Ecto neural progenitor cell (in vitro differentiated cells): Measurements from ENCODE around the gene RBM19.
A peak's percentile ranks its signal among the peaks of the same experiment; 100 is the strongest.

Source experiments
- DNase-seq: peaks from one replicate; pipeline ENCODE4 v3.0.0-alpha.2; 2018; ENCODE audit warnings: low spot score

Gene RBM19

GRCh38 chr12:113958108-113958507, 8.0 kb downstream of the RBM19 start:
- no peak for DNase-seq

GRCh38 chr12:113957627-113958026, 8.5 kb downstream of the RBM19 start:
- no peak for DNase-seq

GRCh38 chr12:113955109-113955970, 10.8 kb downstream of the RBM19 start:
- DNase-seq, result peak; percentile 77

- no peak for DNase-seq
Measured at GRCh38 chr12:113954547-113954946, 11.6 kb downstream of the RBM19 start.

- no peak for DNase-seq
Measured at GRCh38 chr12:113950873-113951272, 15.3 kb downstream of the RBM19 start.

- no peak for DNase-seq
Measured at GRCh38 chr12:113949321-113950305, 16.5 kb downstream of the RBM19 start.

GRCh38 chr12:113948151-113948914, 17.8 kb downstream of the RBM19 start:
- no peak for DNase-seq

- no peak for DNase-seq
Measured at GRCh38 chr12:113946175-113946574, 19.9 kb downstream of the RBM19 start.

GRCh38 chr12:113945174-113946173, 20.7 kb downstream of the RBM19 start:
- DNase-seq, result no peak

GRCh38 chr12:113942209-113942608, 23.9 kb downstream of the RBM19 start:
- no peak for DNase-seq

- no peak for DNase-seq
Measured at GRCh38 chr12:113941208-113941486, 25.0 kb downstream of the RBM19 start.

GRCh38 chr12:113940357-113941207, 25.5 kb downstream of the RBM19 start:
- peak; percentile 70 for DNase-seq

- no peak for DNase-seq
Measured at GRCh38 chr12:113939867-113940266, 26.3 kb downstream of the RBM19 start.

- no peak for DNase-seq
Measured at GRCh38 chr12:113938471-113938870, 27.7 kb downstream of the RBM19 start.

- no peak for DNase-seq
Measured at GRCh38 chr12:113936460-113936859, 29.7 kb downstream of the RBM19 start.

GRCh38 chr12:113935459-113935858, 30.7 kb downstream of the RBM19 start:
- no peak for DNase-seq

GRCh38 chr12:113934946-113935345, 31.2 kb downstream of the RBM19 start:
- no peak for DNase-seq

GRCh38 chr12:113934060-113934814, 31.9 kb downstream of the RBM19 start:
- no peak for DNase-seq

- peak; percentile 84 for DNase-seq
Measured at GRCh38 chr12:113933201-113933786, 32.8 kb downstream of the RBM19 start.
